NCI-H2029 treated with DMSO at 0.1 percent for 48 hours (cell line): ENCODE measurements around the gene PCED1B.
"Not testable (repeated sequence)": the region's sequence is repeated elsewhere in the genome, so short reads cannot be mapped to it uniquely, and the experiment has no call there.

Source experiments
- DNase-seq: peaks from one replicate; lab custom pipeline; 2025; lab: John Stamatoyannopoulos, UW

PCED1B gene

DNA sequence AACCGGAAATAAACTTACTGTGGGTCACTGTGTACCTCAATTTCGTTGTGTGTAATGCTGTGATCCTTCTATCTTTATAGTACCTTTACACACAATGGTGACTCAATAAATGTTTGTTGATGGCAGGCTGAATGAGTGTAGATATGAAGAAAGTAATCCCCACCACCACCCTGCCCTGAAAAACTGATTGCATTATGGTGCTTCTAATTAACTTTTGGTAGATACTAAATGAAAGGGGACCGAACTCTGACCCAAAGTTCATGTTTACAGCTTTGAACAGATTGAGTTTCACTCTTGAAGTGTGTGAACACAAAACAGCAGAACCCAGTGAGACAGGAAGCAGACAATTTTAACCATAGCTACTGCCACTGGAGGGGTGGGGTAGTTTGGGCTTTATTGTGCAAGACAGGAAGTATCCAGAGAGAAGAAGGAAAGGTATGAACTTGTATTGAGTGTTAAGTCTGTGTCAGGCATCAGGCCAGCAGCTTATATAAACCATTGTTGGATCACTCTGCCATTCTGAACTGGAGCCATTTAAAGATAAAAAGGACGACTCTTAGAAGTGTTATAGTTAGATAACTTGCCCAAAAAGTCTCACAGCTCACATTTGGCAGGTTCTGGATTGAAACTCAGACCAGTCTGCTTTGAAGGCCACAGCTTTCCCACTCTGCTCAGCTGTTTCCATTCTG is 197.3 kb downstream of the PCED1B start:
- no peak for DNase-seq

DNA sequence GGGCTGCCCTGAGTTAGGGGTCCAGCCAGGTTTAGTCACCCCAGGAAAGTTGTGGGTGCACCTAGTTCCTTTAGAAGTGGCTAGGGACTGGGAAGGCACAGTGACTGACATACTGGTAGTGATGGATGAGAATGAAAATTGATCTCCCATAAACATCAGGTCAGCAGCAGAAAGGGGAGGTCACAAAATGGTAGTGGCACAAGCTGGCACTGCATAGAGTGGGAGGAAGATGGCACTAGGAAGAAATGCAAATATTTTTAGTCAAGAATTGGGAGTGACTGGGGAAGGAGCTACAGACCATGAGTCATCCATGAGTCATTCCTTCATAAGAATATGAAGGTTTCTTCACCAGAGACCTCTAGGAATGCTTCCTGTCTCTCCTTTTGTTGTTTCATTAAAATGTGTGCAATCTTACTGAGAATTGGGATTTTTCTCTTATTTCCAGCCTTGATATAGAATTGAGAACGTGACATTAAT is 198.6 kb downstream of the PCED1B start:
- no peak for DNase-seq

DNA sequence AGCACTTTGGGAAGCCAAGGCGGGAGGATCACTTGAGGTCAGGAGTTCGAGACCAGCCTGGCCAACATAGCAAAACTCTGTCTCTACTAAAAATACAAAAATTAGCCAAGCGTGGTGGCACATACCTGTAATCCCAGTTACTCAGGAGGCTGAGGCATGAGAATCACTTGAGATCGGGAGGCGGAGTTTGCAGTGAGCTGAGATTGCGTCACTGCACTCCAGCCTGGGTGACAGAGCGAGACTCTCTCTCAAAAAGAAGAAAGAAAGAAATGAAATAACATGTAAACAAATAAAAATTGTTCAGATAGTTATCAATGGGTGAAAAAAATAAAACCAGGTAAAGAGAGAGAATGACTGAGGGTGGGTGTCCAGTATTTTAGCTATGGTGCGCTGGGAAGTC is 200.3 kb downstream of the PCED1B start:
- not testable (repeated sequence) for DNase-seq

DNA sequence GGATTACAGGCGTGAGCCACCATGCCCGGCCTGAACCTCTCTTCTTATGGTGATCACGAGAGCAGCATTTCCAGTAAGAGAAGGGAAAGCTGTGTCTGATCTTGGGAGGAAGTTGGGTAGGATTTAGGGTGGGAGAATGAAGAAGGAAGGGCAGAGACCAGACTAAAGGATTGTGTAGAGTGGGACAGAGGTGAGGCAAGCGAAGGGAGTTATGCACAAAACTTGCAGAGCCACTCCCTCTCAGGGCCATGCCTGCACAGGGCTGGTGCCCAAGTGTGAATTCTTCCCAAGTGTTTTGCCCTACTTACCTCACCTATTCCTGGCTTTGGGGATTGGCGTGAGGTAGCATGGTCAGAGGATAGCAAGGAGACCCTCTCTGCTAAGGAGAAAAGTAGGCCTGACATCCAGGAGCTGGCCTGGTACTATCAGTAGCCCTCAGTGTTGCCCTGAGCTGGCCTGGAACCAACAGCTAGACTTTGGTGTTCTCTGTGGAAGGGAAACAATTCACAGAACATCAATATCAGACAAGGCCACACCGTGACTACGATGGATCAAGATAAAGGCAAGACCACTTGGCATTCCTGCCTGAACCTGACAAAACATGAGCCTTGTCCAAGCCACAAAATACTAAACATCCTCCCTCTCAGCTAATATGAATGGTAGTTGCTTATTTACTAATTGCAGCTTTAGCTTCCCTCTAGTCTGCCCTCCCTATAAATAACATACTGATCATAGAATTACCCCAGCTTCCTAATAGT is 201.3 kb downstream of the PCED1B start:
- DNase-seq = no peak

DNA sequence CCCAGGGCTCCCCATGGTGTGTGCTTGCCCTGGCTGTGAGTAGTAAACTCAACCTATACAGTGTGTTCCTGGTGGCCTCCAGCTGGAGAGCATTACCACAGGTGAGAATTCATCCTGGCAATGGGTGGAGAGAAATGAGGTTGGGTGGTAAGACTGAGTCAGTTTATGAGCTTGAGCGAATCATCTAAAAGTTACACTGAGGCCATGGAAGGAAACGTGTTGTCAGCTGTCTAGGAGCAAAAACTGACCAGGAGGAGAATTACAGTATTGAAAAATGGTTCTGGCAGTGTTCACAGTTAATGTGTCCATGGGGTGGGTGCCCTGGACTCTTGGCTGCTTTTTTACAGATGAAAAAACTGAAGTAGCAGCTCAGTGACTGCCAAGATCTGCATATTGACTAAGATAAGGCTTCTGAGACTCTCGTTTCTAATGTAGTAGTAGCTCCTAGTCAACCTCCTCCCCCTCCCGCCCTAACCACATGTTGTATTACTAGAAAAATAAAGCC is 202.3 kb downstream of the PCED1B start:
- no peak for DNase-seq

DNA sequence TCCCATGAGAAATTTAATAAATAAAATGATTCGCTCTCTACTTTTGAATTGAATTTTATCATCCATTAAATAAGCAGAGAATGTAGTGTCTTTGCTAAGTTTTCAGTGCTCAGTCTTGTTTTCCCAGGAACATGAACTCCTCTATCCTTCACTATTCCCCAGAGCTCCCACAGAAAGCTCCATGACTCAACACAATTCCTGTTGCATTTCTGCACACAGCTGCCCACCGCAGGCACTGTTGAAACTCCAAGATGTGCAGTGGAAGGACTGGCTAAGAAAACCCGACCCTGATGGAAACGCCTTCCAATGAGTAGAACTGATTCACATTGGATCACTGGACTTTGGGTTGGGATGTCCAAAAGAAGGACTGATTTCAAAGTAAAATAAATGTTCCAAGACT is 202.8 kb downstream of the PCED1B start:
- DNase-seq = no peak
